ENCODE measurements around the gene NUDCD3.
"Not testable (repeated sequence)": the region's sequence is repeated elsewhere in the genome, so short reads cannot be mapped to it uniquely, and the experiment has no call there.

NUDCD3 gene

DNA sequence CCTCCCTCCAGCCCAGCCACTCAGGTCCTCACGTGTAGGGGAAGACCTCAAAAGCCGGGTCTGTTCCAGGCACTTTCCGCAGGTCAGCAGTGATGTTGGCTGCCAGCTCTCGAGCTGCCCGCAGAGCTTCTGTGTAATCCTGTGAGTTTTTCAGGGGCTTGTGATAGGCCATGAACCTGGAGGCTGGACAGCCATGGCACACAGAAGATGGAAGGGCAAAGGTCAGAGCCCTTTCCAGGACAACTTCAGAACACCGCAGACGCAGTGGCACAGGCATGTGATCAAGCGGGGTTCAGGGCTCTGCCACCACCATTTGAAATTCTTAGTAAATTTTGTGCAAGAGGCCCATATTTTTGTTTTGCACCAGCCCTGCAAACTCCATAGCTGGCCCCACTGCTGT, 26.7 kb upstream of the NUDCD3 start:
- no peak for DNase-seq

DNA sequence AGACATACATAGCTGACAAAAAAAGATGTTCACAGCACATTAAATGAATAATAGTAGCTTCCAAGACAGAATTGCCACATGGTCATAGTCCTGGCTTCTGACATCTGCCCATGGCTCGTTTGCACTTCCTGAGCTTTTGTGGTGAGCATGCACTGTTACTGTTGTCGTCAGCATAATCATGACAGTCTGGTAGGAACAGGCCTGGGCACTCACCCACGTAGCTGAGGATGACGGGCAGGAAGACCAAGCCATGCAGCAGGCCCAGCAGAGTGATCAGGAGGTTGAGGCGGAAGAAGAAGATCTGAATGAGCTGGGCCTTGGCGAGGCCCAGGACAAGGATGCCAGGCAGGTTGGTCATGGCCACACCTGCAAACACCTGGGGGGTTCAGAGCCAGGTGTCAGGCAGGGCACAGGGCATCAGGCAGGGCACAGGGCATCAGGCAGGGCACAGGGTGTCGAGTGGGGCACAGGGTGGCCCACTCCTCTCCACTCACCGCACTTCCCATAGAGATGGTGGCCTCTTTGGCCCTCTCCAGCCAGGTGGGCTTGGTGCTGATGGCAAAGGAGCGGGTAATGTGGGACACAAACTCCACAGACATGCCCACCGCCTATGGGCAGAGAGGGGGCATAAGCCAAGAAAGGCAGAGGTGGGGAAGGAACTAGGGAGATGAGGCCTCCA, 25.3 kb upstream of the NUDCD3 start:
- DNase-seq = no peak

DNA sequence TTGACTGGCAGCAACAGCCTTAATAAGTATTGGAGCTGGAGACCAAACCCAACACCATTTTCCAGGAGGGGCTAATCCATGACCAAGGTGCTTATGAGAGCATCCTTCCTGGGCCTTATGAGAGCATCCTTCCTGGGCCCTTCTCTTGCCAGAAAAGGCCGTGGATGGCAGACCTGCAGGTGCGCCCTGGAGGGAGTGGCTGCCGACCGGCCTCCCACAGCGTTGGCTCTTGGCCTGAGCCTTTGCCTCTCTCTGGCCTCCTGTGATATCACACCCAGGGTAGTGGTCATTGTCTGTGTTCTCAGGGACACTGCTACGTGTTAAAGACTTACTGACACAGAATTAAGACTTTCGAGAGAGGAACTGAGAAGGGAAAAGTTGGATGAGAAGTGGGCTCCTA, 22.3 kb upstream of the NUDCD3 start:
- DNase-seq = no peak

DNA sequence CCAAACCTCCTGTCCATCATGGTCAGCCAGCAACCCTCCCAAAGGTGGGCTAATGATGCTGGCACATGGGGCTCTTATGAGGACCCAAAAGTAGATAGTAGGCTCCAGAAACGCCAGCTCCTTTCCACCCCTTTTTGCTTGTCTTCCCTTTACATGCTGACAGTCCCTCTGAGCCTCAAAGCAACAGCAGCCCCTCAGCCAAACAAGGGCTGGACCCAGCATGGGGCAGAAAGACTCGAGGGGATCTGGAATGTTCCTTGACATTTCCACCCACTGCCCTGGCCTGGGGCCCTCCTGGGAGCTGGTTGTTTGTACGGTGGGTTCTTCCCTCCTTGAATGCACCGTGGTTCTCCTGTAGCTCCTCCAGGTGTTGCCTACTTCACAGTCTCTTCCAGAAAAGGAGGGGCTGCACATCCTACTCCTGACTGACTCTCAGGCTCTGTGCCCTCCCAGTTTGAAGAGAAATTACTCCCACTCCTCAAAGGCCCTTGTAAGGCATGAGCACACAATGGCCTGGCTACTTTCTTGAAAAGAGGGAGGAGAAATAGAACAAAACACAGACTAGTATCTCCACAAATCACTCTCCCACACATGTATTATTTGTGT, 21.5 kb upstream of the NUDCD3 start:
- no peak for DNase-seq

DNA sequence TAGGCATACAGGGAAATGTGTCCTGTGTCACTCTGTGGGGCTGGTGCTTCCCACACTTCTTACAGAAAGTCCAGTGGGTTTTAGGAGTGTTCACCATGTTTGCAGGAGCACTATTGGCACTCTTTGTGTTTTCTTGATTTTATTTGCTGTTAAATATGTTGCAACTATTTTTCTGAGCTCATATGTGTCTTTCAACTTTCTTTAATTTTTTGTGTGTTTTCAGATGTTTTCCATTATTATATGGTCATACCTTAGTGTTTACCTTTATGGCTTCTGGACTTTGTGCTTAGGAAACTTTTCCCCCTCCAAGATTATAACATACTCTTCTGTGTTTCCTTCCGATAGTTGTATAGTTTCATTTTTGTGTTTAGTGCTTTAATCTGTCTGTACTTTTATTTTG, 20.8 kb upstream of the NUDCD3 start:
- DNase-seq = no peak

DNA sequence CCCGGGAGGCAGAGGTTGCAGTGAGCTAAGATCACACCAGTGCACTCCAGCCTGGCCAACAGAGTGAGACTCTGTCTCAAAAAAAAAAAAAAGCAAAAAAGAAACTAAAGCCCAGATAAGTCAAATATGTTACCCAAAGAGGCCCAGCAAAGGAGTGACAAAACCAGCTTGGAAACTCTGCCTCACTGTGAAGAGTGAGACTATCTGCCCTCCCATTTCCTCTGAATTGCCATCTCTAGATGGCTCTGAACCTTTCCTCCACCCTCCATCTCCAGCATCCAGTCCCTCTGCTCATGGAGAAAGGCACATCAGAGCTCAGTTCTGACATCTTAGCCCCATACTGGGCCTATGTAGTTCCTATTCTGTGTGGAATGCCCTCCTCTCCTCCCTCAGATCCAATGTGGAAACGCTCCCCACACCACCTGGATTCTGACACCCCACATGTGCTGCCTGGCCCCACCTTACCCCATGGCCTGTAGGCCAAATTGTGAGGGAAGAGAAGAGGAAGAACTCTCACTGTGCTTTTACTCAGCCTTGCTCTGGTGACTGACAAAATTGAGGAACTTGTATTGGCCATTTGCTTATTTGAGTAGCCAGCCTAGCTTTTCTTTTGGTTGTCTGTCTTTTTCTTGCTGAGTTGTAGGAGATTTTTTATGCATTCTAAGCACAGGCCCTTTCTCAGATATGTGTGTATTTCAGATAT, 18.0 kb upstream of the NUDCD3 start:
- no peak for DNase-seq

DNA sequence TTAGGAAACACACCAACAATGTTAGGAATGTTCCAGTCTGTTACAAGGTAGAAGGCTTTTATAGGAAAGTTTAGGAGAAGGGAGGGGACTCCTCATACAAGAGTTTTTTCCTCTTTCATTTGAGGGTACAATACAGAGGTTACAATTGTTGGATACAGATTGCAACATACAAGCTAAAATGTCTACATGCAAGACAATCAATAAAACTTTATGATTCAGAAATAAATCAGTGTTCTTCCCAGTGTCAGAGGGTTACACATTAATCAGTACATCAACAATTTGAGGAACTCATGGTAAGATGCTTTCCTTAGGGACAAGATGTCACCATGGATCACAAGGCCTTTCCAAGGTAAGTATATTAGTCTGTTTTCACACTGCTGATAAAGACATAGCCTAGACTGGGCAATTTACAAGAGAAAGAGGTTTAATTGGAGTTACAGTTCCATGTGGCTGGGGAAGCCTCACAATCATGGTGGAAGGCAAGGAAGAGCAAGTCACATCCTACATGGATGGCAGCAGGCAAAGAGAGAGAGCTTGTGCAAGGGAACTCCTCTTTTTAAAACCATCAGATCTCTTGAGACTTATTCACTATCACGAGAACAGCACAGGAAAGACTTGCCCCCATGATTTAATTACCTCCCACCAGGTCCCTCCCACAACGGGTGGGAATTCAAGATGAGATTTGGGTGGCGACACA, 16.3 kb upstream of the NUDCD3 start:
- DNase-seq = not testable (repeated sequence)

DNA sequence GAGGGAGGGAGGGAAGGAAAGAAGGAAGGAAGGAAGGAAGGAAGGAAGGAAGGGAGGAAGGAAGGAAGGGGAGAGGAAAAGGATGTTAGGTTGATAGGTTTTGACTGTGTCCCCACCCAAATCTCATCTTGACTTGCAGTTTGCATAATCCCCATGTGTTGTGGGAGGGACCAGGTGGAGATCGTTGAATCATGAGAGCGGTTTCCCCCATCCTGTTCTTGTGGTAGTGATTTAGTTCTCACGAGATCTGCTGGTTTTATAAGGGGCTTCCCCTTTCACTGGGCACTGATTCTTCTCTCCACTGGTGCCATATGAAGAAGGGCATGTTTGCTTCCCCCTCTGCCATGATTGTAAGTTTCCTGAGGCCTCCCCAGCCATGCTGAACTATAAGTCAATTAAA, 15.1 kb upstream of the NUDCD3 start:
- DNase-seq = no peak

DNA sequence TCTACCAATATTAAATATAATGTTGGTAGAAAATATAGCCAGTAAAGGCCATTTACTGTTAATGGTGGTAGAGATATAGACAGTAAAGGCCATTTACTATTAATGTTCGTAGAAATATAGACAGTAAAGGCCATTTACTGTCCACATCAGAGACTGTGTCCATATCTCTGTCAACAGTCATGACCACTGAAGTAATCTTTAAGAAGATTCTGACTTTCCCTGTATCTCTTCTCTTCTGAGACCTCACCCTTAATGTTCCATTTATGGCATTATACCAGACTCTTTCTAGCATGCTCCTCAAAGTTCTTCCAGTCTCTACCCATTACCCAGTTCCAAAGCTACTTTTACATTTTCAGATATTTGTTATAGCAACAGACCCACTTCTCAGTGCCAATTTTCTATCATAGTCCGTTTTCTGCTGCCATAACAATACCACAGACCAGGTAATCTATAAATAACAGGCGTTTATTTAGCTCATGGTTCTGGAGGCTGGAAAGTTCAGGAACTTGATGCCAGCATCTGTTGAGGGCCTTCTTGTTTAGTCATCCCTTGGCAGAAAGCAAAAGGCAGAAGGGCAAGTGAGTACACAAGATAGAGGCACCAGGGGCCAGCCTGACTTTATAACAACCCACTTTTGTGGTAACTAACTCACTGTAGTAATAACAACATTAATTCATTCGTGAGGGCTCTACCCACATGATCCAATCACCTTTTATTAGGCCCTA, 7.9 kb upstream of the NUDCD3 start:
- DNase-seq = no peak

DNA sequence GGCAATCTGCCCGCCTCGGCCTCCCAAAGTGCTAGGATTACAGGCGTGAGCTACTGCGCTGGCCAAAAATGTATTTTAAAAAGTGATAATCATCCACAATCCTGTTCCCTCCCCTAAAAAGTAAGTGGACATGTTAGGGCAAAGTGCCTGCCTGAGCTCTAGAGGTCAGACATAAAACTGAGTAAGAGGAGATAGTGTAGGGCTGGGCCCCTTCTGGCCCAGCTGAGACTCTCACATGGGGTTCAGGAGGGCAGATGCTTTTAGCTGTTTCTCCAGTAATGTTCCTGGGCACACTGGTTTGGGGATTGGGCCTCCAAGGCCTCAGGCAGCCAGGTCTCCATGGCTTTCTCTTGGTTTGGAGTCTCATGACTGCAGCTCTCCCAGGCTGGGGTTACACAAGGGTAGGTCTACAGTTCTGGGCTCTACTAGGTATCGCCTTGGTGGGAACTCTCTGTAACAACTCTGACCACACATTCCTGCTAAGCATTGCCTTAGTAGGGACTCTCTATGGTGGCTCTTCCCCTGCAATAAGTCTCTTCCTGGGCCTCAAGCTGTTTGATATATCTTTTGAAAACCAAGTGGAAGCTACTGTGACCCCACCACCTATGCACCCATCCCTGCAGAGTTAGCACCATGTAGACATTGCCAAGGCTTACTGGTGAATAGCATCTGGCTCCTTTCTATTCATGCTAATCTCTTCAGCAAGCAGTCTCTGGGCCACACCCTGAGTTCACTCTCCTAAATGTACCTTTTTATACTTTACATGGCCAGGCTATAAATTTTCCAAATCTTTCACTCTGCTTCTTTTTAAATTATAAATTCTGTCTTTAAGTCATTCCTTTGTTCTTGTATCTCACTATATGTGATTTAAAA, 6.9 kb upstream of the NUDCD3 start:
- DNase-seq = no peak

DNA sequence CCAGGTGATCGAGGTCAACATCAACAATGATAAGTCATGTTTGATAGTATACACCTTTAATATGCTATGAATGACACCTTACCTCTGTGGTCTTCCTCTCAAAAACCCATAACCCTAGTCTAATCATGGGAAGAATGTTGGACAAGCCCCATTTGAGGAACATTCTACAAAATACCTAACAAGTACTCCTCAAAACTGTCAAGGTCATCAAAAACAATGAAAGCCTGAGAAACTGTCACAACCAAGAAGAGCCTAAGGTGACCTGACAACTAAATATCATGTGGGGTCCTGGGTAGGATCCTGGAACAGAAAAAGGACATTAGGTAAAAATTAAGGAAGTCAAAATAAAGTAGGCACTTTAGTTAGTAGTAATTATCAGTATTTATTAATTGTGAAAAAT, 5.9 kb upstream of the NUDCD3 start:
- DNase-seq = no peak

DNA sequence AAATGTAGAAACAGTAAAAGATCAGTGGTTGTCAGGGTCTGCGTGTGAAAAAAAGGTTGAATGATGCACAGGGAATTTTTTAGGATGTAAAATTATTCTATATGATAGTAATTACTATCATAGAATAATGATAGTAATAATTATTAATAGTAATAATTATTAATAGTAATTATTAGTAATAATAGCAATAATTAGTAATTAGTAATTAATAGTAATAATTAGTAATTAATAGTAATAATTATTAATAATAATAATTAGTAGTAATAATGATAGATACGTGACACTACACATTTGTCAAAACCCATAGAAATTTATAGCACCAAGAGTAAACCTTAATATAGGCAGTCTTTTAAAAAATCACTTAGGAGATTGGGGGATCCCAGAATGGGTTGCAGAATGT, 4.5 kb upstream of the NUDCD3 start:
- no peak for DNase-seq

DNA sequence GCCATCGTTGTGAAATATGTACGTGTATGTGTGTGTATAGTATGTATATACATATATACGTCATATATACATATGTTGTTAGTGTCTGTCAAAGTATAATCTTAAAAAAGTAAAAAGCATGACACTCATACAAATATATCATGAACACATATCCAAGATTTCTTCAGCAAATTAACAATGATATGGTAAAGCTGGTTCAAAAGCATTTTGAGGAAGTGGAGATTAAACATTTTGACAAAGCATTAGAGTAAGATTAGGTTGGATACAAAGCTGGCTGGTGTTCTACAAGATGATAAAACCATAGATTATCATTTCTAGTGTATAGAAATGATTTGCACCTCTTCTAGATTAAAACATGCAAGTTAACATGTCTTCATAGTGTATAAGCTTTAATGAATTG, 771 bp upstream of the NUDCD3 start:
- no peak for DNase-seq

DNA sequence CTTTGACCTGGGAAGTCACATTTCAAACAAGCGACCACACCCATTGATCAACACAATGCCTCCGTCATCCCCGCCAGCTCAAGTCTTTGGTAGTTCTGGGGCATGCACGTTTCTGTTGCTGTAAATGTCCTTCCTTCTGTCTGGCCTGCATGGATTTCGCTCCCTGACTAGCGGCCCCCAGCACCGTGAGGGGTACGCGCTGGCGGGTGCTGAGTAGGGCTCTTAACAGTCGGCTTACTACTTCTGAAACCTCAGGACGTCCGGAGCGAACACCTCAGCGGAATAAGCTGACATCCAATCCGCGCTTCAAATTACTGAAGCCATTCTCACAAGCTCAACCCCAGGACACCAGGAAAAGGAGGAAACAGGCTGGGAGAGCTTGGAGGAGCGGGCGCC, 505 bp downstream of the NUDCD3 start:
- peak in 3 of 5 donors; percentile 7 to 34 (median 33) for DNase-seq

DNA sequence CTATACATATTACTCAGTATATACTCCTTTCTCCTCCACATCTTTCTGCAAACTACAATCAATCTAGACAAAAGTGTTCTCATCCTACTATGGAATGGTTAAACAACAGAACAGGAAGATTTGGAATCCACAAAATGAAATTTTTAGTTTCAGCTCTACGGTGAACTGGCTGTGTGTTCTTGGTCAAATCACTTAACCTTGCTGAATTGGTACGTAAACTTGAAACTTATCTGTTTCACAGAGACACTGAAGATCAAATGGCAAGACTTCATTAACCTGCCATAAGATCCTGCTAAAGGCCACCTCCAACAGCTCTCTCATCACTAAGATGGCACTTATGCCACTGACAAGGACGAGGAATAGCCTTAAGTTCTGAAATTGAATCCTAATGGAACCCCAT, 1.5 kb downstream of the NUDCD3 start:
- DNase-seq = no peak

DNA sequence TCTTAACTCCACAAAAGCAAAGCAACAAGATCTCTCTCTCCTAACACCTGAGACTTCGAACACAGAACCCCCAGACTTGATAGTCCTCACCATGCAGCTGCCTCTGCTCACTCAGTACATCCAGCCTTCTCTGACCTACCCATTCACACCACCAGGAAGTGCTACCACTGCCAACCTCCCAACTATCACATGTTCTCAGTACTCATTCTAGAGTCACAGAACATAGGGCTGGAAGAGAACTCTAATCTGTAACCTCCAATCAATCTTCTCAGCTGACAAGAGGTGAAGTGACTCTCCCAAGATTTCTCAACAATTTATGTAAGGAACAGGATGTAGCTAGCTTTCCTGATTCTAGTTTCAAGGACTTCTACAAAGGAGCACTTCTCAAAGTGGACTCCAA, 3.8 kb downstream of the NUDCD3 start:
- DNase-seq = peak in 1 of 5 donors; percentile 16

DNA sequence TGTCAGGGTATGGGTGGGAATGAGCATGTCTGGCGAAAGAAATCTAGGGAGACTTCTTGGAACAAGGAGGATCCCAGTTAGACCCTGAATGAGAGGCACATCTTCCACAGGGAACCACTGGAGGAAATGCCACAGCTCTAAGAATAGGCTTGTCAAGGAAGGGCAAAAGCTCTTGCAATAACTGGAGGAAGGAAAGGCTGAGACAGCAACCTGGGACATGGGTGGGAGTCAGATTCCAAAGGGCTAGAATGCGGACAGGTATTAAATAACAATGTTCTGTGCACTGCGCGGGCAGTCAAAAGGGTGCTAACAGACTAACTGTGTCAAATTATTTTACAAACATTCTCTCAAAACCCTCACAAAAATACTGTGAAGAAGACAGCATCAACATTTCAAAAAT, 4.5 kb downstream of the NUDCD3 start:
- DNase-seq = no peak

DNA sequence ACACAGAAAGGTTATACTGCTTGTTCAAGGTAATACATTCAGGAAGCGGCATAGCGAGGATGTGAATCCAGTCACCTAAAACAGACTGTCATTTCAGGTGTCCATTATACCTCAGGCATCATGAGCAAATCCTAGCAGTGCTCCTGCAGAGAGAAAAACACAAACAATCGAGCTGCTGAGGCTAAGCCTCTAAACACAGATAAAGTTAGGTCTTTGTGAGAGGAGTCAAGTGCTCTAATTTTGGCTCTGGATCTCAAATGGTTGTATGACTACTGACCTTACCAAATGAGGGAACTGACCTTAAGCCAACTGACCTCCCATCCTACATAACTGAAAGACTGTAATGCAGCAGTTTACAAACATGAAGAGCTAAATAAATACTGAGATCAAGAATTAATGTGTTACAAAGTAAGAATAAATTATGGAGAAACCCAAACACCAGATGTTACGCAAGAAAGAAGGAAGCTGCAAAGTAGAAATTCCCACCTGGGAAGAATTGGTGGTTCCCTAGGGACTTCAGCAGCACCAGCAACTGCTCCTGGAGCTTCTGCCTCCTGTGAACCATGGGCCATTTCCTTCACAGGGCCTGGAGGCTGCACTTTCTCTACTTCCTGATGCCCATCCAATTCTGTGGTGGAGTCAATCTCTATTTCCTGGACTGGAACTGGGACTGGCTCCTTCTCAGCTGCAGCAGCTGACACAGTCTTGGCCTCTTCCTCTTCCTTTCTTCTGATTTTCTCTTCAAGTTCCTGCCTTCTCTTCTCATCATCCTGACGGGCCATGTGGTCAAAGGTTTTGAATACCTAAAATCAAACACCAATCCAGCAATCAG, 5.8 kb downstream of the NUDCD3 start:
- DNase-seq = no peak

DNA sequence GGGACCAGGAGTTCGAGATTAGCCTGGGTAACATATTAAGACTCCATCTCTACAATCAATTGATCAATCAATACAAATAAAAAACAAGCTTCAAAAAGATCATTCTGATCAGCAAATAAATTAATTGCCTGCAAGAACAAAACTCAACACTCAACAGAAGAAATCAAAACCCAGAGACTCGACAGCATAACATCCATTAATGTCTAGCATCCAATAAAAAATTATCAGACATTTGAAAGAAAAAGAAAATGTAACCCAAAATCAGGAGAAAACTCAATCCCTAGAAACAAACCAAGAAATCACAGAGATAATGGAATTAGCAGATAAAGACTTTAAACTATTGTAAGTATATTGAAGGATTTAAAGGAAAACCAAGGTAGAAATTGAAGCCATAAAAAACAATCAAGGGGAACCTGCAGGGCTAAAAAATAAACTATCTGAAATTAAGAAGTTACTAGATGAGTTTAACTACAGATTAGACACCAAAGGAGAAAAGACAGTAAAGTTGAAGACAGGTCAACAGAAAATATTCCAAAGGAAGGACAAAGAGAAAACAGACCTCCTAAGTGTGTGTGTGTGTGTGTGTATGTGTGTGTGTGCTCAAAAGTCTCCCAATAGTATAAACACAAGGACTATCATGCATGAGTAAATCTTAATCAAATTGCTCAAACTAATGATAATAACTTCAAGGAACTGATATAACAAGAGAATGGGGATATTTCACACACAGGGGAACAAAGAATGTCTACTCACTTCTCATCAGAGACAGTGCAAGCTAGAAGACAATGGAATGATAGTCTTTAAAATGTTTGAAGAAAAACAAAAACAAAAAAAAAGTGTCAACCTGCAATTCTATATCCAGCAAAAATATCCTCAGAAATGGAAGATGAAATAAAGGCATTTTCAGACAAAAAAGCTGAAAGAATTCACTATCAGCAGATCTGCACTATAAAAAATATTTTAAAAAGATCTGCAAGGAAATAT, 7.7 kb downstream of the NUDCD3 start:
- no peak for DNase-seq

DNA sequence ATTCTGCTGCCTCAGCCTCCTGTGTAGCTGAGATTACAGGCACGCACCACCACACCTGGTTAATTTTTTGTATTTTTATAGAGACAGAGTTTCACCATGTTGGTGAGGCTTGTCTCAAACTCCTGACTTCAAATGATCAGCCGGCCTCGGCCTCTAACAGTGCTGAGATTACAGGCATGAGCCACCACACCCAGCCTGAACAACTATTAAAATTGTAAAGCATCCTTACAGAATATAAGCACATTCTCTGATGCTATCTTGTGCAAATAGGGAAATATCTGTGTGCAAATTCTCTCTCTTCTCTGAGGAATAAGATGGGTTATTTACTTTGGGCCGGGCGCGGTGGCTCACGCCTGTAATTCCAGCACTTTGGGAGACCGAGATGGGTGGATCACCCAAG, 12.5 kb downstream of the NUDCD3 start:
- DNase-seq = no peak
